Natural killer cell (primary cell): ENCODE results near the gene SYNCRIP. TPM values are rescaled to one million over a fixed set of nuclear protein-coding genes. Genes with fewer than 3 reads are reported as not detected.
"Not testable (repeated sequence)": the region's sequence is repeated elsewhere in the genome, so short reads cannot be mapped to it uniquely, and the experiment has no call there.

ENCODE experiments used
- ATAC-seq, 3 donors: fragments of 150-1000 bp in 2 of 3; fragments of 200-7000 bp in 1 of 3; cut with Tn5 transposase; 1 replicate in 1 of 3; 2 replicates in 2 of 3; pipeline ENCODE4 v1.10.0; 2021; ENCODE audit warnings: mild to moderate bottlenecking in 2 of 3, moderate library complexity in 2 of 3
- DNase-seq, 2 donors: peaks; one replicate each; pipeline versions ENCODE4 v3.0.0 to v3.0.0-alpha.2; 2013 to 2021; ENCODE audit warnings: mixed read lengths in 1 of 2
- H3K27ac ChIP-seq: one replicate; pipeline ENCODE4 v1.5.1; 2013; ENCODE audit warnings: mild to moderate bottlenecking, low read length
- H3K27me3 ChIP-seq: one replicate; pipeline ENCODE4 v1.6.1; 2013; ENCODE audit warnings: low read length; ENCODE audit not compliant: control insufficient read depth, insufficient read depth
- H3K36me3 ChIP-seq: one replicate; pipeline ENCODE4 v1.6.1; 2013; ENCODE audit warnings: low read length; ENCODE audit not compliant: control insufficient read depth, insufficient read depth
- H3K4me1 ChIP-seq: one replicate; pipeline ENCODE4 v1.6.1; 2013; ENCODE audit warnings: low read length; ENCODE audit not compliant: control insufficient read depth, insufficient read depth
- H3K4me3 ChIP-seq: one replicate; pipeline ENCODE4 v1.5.1; 2013; ENCODE audit warnings: low read length
- H3K9me3 ChIP-seq: one replicate; pipeline ENCODE4 v1.6.1; 2013; ENCODE audit warnings: low read length; ENCODE audit not compliant: control insufficient read depth, insufficient read depth
- H3K27ac Mint-ChIP-seq, 2 donors: one replicate each; pipeline ENCODE4 v1.8.0; 2022; ENCODE audit warnings: mild to moderate bottlenecking in 2 of 2, mixed read lengths in 2 of 2, moderate library complexity in 1 of 2
- H3K27me3 Mint-ChIP-seq, 2 donors: one replicate each; pipeline ENCODE4 v1.8.0; 2022; ENCODE audit warnings: low read depth in 2 of 2, mixed read lengths in 2 of 2
- H3K36me3 Mint-ChIP-seq: one replicate; pipeline ENCODE4 v1.8.0; 2022; ENCODE audit warnings: mixed read lengths
- H3K4me1 Mint-ChIP-seq, 2 donors: one replicate each; pipeline ENCODE4 v1.8.0; 2022; ENCODE audit warnings: mixed read lengths in 2 of 2
- H3K4me3 Mint-ChIP-seq: one replicate; pipeline ENCODE4 v1.8.0; 2022; ENCODE audit warnings: mild to moderate bottlenecking, moderate library complexity, mixed read lengths
- H3K9me3 Mint-ChIP-seq, 2 donors: one replicate each; pipeline ENCODE4 v1.8.0; 2022; ENCODE audit warnings: mixed read lengths in 2 of 2
- CTCF ChIP-seq: fragments of 200-600 bp; IDR thresholded peaks from one replicate; pipeline ENCODE4 v1.8.0; 2022; ENCODE audit warnings: antibody characterized with exemption
- WGBS: methylation state at CpG from one replicate; pipeline ENCODE4 v1.1.7; 2013; ENCODE audit warnings: missing lambda C conversion rate; ENCODE audit not compliant: insufficient coverage; 5-methylcytosine and 5-hydroxymethylcytosine counted together
- intact Hi-C: fragments of 100-400 bp; cut with micrococcal nuclease; formaldehyde crosslinking; loops from one replicate; pipeline ENCODE4 v1.14.2; 2022
- total RNA-seq, 4 donors: library from RNA; stranded (reverse); fragments of 120-200 nt in 1 of 4; gene quantifications; one replicate each; pipeline versions ENCODE4 v1.2.3 to v1.2.4, GENCODE V29; 2013 to 2022

Gene SYNCRIP
- total RNA-seq, 3 donors from 2014 or later (not counting 1 experiment from before 2014, with no cell fraction given) = 65.8 to 99.1 (median 80.9) TPM

GRCh38 chr6:85640821-85641220 is 1.9 kb downstream of the SYNCRIP start:
- no peaks in the 10 kb centered on the region for H3K9me3 Mint-ChIP-seq
- DNase-seq (no peak), ATAC-seq (no peak)
- WGBS = 66% methylated on average over 3 of the region's 3 CpGs
- TF ChIP-seq CTCF = no peak
- Histone ChIP-seq H3K27me3 (no peaks in the 10 kb centered on the region), H3K4me1 (peaks cover 10% of the 10 kb centered on the region), H3K27ac (no peak overlapping the region), H3K9me3 (no peaks in the 10 kb centered on the region), H3K4me3 (no peak overlapping the region), H3K36me3 (peaks cover 43% of the 10 kb centered on the region)
- H3K27ac Mint-ChIP-seq = peak overlapping the region; percentile 94 to 98
- H3K27me3 Mint-ChIP-seq = no peaks in the 10 kb centered on the region
- H3K36me3 Mint-ChIP-seq = peaks cover 18% of the 10 kb centered on the region
- H3K4me1 Mint-ChIP-seq = peaks cover 41 to 71% of the 10 kb centered on the region in 2 donors
- intact Hi-C loops = no loop called here
- peak overlapping the region; percentile 87 for H3K4me3 Mint-ChIP-seq

- Mint-ChIP-seq H3K9me3 (no peaks in the 10 kb centered on the region), H3K27ac (peak overlapping the region in 1 of 2 donors; percentile 53), H3K27me3 (no peaks in the 10 kb centered on the region), H3K4me1 (peaks cover 41 to 60% of the 10 kb centered on the region in 2 donors), H3K36me3 (peaks cover 18% of the 10 kb centered on the region), H3K4me3 (no peak overlapping the region)
- no peak overlapping the region for H3K27ac ChIP-seq
- no peak overlapping the region for H3K4me3 ChIP-seq
- no peaks in the 10 kb centered on the region for H3K27me3 ChIP-seq
- ATAC-seq (no peak), DNase-seq (peak in 1 of 2 donors; percentile 18)
- peaks cover 5% of the 10 kb centered on the region for H3K4me1 ChIP-seq
- no peak for TF ChIP-seq CTCF
- WGBS = 83% methylated on average over 2 of the region's 3 CpGs
- H3K9me3 ChIP-seq = no peaks in the 10 kb centered on the region
- intact Hi-C loops = no loop called here
- H3K36me3 ChIP-seq = peaks cover 65% of the 10 kb centered on the region
Observed at GRCh38 chr6:85637579-85637978, 5.1 kb downstream of the SYNCRIP start.

DNA sequence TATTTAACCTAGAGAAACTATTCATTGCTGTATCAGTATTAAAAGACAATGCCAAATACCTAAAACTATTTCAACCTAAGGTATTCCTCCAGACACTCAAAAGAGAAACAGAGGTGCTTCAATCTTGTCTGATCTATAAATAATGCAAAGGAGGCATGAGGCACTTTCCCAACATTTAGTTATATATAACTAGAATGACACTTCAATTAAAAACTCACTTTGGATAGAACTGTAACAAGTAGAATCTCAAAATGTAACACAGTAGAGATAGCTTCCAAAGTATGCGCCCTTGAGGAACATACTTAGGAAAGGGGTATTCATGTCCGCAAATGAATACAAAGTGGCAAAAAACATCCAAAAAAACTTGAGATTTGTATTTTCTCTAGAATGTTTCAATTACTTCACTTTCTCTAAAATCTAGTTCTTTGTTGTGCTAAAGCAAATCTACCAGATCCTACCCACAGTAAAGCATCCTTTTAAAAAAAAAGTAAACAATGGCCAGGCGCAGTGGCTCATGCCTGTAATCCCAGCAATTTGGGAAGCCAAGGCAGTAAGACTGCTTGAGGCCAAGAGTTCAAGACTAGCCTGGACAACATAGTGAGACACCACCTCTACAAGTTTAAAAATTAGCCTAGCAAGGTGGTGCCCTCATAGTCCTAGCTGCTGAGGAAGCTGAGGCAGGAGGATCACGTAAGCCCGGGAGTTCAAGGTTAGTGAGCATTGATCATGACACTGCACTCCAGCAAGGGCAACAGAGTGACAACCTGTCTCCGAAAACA is 10.3 kb downstream of the SYNCRIP start:
- intact Hi-C loops = no loop called here

DNA sequence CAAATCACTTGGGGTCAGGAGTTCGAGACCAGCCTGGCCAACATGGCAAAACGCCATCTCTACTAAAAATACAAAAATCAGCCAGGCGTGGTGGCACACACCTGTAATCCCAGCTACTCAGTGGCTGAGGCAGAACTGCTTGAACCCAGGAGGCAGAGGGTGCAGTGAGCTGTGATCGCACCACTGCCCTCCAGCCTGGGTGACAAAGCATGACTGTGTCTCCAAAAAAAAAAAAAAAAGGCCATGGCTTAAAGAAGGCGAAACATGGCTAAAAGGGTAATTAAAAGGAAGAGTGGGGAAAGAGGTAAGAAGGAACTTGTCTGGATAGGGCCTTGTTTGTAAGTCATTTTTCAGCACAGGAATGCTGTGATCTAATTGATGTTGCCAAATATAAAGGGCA is 11.6 kb downstream of the SYNCRIP start:
- WGBS = 94% methylated on average over 5 of the region's 5 CpGs
- H3K4me3 ChIP-seq, H3K9me3 Mint-ChIP-seq, H3K27ac ChIP-seq, H3K27me3 ChIP-seq, H3K4me1 ChIP-seq, DNase-seq, intact Hi-C loops, H3K4me3 Mint-ChIP-seq, H3K9me3 ChIP-seq, H3K27me3 Mint-ChIP-seq, ATAC-seq: not testable (repeated sequence)
- Mint-ChIP-seq H3K27ac (peak overlapping the region; percentile 5 to 33), H3K4me1 (peaks cover 30 to 34% of the 10 kb centered on the region in 2 donors), H3K36me3 (peaks cover 14% of the 10 kb centered on the region)
- peaks cover 75% of the 10 kb centered on the region for H3K36me3 ChIP-seq

More for the DNA sequence above, 10.3 kb downstream of the SYNCRIP start:
- no peak overlapping the region for H3K4me3 ChIP-seq
- no peaks in the 10 kb centered on the region for H3K4me1 ChIP-seq
- H3K27me3 Mint-ChIP-seq = no peaks in the 10 kb centered on the region
- no peak for TF ChIP-seq CTCF
- H3K4me3 Mint-ChIP-seq = no peak overlapping the region
- H3K27ac Mint-ChIP-seq = no peak overlapping the region
- peaks cover 17% of the 10 kb centered on the region for H3K36me3 Mint-ChIP-seq
- H3K27me3 ChIP-seq = no peaks in the 10 kb centered on the region
- peaks cover 27 to 42% of the 10 kb centered on the region in 2 donors for H3K4me1 Mint-ChIP-seq
- over 99% methylated on average over 6 of the region's 6 CpGs for WGBS
- H3K36me3 ChIP-seq = peaks cover 75% of the 10 kb centered on the region
- no peak overlapping the region for H3K27ac ChIP-seq
- ATAC-seq (no peak), DNase-seq (no peak)
- no peaks in the 10 kb centered on the region for H3K9me3 ChIP-seq
- no peaks in the 10 kb centered on the region for H3K9me3 Mint-ChIP-seq
